Tibial artery (tissue), 4 donors: ENCODE measurements around the gene CT55.

ENCODE experiments used
- DNase-seq, 2 donors: peaks; one replicate each; pipeline ENCODE4 v3.0.0-alpha.2; 2019
- H3K27ac ChIP-seq, 2 donors: fragments of 200-600 bp; sonication (generic) in 1 of 2; 1 replicate in 1 of 2; 2 replicates in 1 of 2; pipeline ENCODE4 v1.5.1; 2018 to 2019; ENCODE audit warnings: mild to moderate bottlenecking in 1 of 2
- H3K27me3 ChIP-seq, 2 donors: fragments of 200-600 bp; sonication (generic) in 1 of 2; one replicate each; pipeline versions ENCODE4 v1.5.1 to v1.6.0; 2016 to 2019
- H3K36me3 ChIP-seq, 3 donors: fragments of 200-600 bp; sonication (generic) in 2 of 3; one replicate each; pipeline ENCODE4 v1.5.1; 2016 to 2019; ENCODE audit warnings: mild to moderate bottlenecking in 2 of 3
- H3K4me1 ChIP-seq, 4 donors: fragments of 200-600 bp; sonication (generic) in 2 of 4; 1 replicate in 3 of 4; 2 replicates in 1 of 4; pipeline ENCODE4 v1.5.1; 2016 to 2019
- H3K4me3 ChIP-seq, 2 donors: fragments of 200-600 bp; sonication (generic) in 1 of 2; 1 replicate in 1 of 2; 2 replicates in 1 of 2; pipeline ENCODE4 v1.5.1; 2018 to 2019; ENCODE audit warnings: mild to moderate bottlenecking in 2 of 2
- H3K9me3 ChIP-seq, 3 donors: fragments of 200-600 bp; sonication (generic) in 1 of 3; one replicate each; pipeline ENCODE4 v1.5.1; 2016 to 2019
- CTCF ChIP-seq, 2 experiments: fragments of 200-600 bp in 1 of 2; fragments of 450-650 bp in 1 of 2; IDR thresholded peaks; one replicate each; pipeline ENCODE4 v1.5.1; 2017 to 2019; ENCODE audit warnings: antibody characterized with exemption in 2 of 2, mild to moderate bottlenecking in 1 of 2, moderate library complexity in 1 of 2
- intact Hi-C: fragments of 100-400 bp; cut with DNase I; formaldehyde crosslinking; loops from one replicate; pipeline ENCODE4 v1.15.0; 2023; ENCODE audit warnings: low total_unique reads

Gene CT55

DNA sequence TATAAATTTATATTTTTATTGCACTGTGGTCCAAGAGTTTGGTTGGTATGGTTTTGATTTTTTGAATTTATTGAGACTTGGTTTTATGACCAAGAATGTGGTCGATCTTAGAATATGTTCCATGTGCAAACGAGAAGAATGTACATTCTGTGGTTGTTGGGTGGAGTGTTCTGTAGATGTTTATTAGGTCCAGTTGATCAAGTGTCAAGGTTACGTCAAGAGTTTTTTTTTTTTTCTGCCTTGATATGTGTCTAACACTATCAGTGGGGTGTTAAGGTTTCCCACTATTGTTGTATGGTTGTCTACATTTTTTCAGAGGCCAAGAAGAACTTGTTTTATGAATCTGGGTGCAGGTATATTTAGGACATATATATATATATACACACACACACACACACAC lies 61.6 kb downstream of the CT55 start:
- DNase-seq: no peak
- intact Hi-C loops: no loop called here
- no peak for TF ChIP-seq CTCF (IDR thresholded peaks at IDR 0.05)
- H3K9me3 ChIP-seq: no peaks in the 10 kb centered on the region
- no peaks in the 10 kb centered on the region for H3K27me3 ChIP-seq
- H3K27ac ChIP-seq: no peak overlapping the region
- no peaks in the 10 kb centered on the region for H3K36me3 ChIP-seq
- H3K4me3 ChIP-seq: no peak overlapping the region
- H3K4me1 ChIP-seq: no peaks in the 10 kb centered on the region
